Dendritic cell treated with granulocyte-macrophage colony-stimulating factor and Interleukin-4, amounts not matched to agents 40 ng/mL and 50 ng/mL, for 4 days (primary cell): Measurements from ENCODE around the gene ENAH.

Experiments used
- H3K27ac Mint-ChIP-seq: one replicate; pipeline ENCODE4 v1.8.0; 2022; ENCODE audit warnings: mild to moderate bottlenecking, mixed read lengths
- H3K27me3 Mint-ChIP-seq: one replicate; pipeline ENCODE4 v1.8.0; 2022; ENCODE audit warnings: mild to moderate bottlenecking, mixed read lengths
- H3K36me3 Mint-ChIP-seq: one replicate; pipeline ENCODE4 v1.8.0; 2022; ENCODE audit warnings: low read depth, mixed read lengths
- H3K4me1 Mint-ChIP-seq: one replicate; pipeline ENCODE4 v1.8.0; 2022; ENCODE audit warnings: low read depth, mixed read lengths
- H3K4me3 Mint-ChIP-seq: one replicate; pipeline ENCODE4 v1.8.0; 2022; ENCODE audit warnings: mild to moderate bottlenecking, moderate library complexity, mixed read lengths
- H3K9me3 Mint-ChIP-seq: one replicate; pipeline ENCODE4 v1.8.0; 2022; ENCODE audit warnings: mixed read lengths
- intact Hi-C: fragments of 100-400 bp; cut with micrococcal nuclease; formaldehyde crosslinking; loops from one replicate; pipeline ENCODE4 v1.15.0; 2022

Gene ENAH

GRCh38 chr1:225441314-225442122 is 211.4 kb downstream of the ENAH start:
- no peaks in the 10 kb centered on the region for H3K9me3 Mint-ChIP-seq
- H3K27ac Mint-ChIP-seq = no peak overlapping the region
- H3K27me3 Mint-ChIP-seq = no peaks in the 10 kb centered on the region
- H3K4me3 Mint-ChIP-seq = no peak overlapping the region
- H3K36me3 Mint-ChIP-seq = no peaks in the 10 kb centered on the region
- peaks cover 63% of the 10 kb centered on the region for H3K4me1 Mint-ChIP-seq
- intact Hi-C loops = no loop called here

GRCh38 chr1:225440380-225441221 is 212.3 kb downstream of the ENAH start:
- Mint-ChIP-seq H3K27ac (no peak overlapping the region), H3K36me3 (no peaks in the 10 kb centered on the region), H3K9me3 (no peaks in the 10 kb centered on the region), H3K27me3 (no peaks in the 10 kb centered on the region), H3K4me3 (no peak overlapping the region), H3K4me1 (peaks cover 57% of the 10 kb centered on the region)
- intact Hi-C loops = no loop called here

- peaks cover 39% of the 10 kb centered on the region for H3K4me1 Mint-ChIP-seq
Observed at GRCh38 chr1:225437710-225438437, 215.0 kb downstream of the ENAH start.

More at GRCh38 chr1:225437710-225438437, 215.0 kb downstream of the ENAH start:
- no peak overlapping the region for H3K27ac Mint-ChIP-seq
- peaks cover 1% of the 10 kb centered on the region for H3K27me3 Mint-ChIP-seq
- no peaks in the 10 kb centered on the region for H3K9me3 Mint-ChIP-seq
- intact Hi-C loops = no loop called here
- H3K4me3 Mint-ChIP-seq = no peak overlapping the region
- H3K36me3 Mint-ChIP-seq = no peaks in the 10 kb centered on the region
